ENCODE results near the gene CHRNA7. TPM values are rescaled to one million over a fixed set of nuclear protein-coding genes. Genes with fewer than 3 reads are reported as not detected.
"Not testable (repeated sequence)": the region's sequence is repeated elsewhere in the genome, so short reads cannot be mapped to it uniquely, and the experiment has no call there.

CHRNA7 gene
- total RNA-seq, 6 experiments from 2014 or later = not detected

DNA sequence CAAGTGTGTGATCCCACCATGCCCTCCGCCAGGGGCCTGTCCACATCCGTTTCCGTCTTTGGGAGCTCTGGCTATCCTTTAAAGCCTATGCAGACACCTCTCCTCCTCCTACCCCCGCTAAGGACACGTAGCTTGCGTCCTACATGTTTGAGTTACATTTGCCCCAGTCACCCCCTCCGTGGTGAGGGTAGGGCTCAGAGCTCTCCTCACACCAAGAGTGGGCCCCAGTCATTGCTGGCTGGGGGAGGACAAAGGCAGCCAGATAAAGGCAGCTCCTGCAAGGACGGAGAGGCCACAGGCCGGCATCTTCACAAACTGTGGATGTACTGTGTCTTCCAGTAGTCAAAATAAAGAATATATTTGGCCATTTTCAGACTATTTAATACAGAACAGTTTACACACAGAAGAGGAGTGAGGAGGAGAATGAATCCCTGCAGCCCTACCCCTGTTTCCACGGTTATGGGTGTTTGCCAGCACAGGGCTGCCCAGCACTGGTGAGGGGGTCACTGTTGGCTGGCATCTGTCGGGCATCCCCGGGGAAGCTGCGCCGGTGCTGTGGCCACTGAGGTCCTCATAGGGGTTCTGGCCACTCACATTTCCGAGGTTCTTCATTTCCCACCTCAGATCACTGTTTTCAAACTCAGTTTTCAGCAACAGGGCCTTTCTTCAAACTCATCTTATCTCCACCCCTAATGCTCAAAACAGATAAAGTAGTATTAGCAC lies 118.7 kb downstream of the CHRNA7 start:
- no peak overlapping the region for H3K27ac Mint-ChIP-seq
- no peaks in the 10 kb centered on the region for H3K4me1 Mint-ChIP-seq (ENCODE audit: low read depth)
- H3K36me3 Mint-ChIP-seq (ENCODE audit: low read depth) = no peaks in the 10 kb centered on the region
- H3K4me3 Mint-ChIP-seq = no peak overlapping the region
- TF ChIP-seq, protein P1, sequence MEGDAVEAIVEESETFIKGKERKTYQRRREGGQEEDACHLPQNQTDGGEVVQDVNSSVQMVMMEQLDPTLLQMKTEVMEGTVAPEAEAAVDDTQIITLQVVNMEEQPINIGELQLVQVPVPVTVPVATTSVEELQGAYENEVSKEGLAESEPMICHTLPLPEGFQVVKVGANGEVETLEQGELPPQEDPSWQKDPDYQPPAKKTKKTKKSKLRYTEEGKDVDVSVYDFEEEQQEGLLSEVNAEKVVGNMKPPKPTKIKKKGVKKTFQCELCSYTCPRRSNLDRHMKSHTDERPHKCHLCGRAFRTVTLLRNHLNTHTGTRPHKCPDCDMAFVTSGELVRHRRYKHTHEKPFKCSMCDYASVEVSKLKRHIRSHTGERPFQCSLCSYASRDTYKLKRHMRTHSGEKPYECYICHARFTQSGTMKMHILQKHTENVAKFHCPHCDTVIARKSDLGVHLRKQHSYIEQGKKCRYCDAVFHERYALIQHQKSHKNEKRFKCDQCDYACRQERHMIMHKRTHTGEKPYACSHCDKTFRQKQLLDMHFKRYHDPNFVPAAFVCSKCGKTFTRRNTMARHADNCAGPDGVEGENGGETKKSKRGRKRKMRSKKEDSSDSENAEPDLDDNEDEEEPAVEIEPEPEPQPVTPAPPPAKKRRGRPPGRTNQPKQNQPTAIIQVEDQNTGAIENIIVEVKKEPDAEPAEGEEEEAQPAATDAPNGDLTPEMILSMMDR (IDR thresholded peaks at IDR 0.05) = no peak
- no peak for DNase-seq
- H3K27me3 Mint-ChIP-seq (ENCODE audit: insufficient read depth) = no peaks in the 10 kb centered on the region
- peaks cover 46% of the 10 kb centered on the region for H3K9me3 Mint-ChIP-seq

GRCh38 chr15:32152574-32152973 lies 122.3 kb downstream of the CHRNA7 start:
- Mint-ChIP-seq H3K9me3 (peaks cover 32% of the 10 kb centered on the region), H3K36me3 (ENCODE audit: low read depth) (no peaks in the 10 kb centered on the region), H3K27me3 (ENCODE audit: insufficient read depth) (no peaks in the 10 kb centered on the region; the same call in 1 of the 2 replicates), H3K4me1 (ENCODE audit: low read depth) (no peaks in the 10 kb centered on the region), H3K4me3 (no peak overlapping the region), H3K27ac (no peak overlapping the region)
- DNase-seq = no peak
- TF ChIP-seq, protein P1 (IDR thresholded peaks at IDR 0.05) = no peak

DNA sequence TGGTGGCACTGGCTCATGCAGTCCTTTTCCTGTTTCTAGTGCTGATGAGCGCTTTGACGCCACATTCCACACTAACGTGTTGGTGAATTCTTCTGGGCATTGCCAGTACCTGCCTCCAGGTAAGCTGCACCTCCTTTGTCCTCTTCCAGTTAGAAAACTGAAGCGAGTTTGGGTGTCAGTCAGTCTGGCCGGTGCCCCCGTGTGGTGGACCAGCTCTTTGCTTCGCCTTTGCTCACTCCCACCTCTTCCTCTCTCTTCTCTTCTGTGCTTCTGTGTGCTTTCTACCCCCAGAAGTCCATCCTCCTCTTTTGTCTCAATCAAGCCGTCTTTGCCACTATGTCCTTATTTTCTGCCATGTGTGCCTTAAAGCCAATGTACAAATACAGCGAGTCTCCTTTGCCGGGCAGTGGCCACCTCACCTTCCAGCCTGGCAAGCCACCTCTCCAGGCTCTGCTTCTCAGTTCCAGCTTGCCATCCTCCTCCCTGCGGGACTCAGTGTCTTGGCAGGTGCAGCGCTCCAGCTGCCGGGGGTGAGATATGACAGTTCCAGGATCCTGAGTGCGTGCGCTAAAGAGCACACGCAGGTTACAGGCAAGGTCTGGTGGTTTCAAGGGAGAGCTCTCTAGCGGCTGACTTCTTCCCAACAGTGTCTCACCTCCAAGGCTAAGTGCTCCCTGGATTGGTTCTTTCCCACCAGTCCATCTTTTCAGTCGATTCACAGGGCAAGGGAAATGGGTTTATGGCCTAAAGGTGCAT lies 123.7 kb downstream of the CHRNA7 start:
- DNase-seq; H3K4me1 Mint-ChIP-seq (ENCODE audit: low read depth); H3K27ac Mint-ChIP-seq; H3K36me3 Mint-ChIP-seq (ENCODE audit: low read depth); H3K4me3 Mint-ChIP-seq; H3K27me3 Mint-ChIP-seq (ENCODE audit: insufficient read depth): not testable (repeated sequence)
- H3K9me3 Mint-ChIP-seq = peaks cover 22% of the 10 kb centered on the region

GRCh38 chr15:32162143-32162542 lies 131.8 kb downstream of the CHRNA7 start:
- not testable (repeated sequence) for H3K36me3 Mint-ChIP-seq (ENCODE audit: low read depth); H3K27me3 Mint-ChIP-seq (ENCODE audit: insufficient read depth); H3K9me3 Mint-ChIP-seq; H3K27ac Mint-ChIP-seq; H3K4me3 Mint-ChIP-seq; DNase-seq; H3K4me1 Mint-ChIP-seq (ENCODE audit: low read depth)

GRCh38 chr15:32164065-32164464 lies 133.8 kb downstream of the CHRNA7 start:
- DNase-seq; H3K36me3 Mint-ChIP-seq (ENCODE audit: low read depth); H3K27me3 Mint-ChIP-seq (ENCODE audit: insufficient read depth); H3K4me3 Mint-ChIP-seq; H3K27ac Mint-ChIP-seq; H3K4me1 Mint-ChIP-seq (ENCODE audit: low read depth); H3K9me3 Mint-ChIP-seq: not testable (repeated sequence)

DNA sequence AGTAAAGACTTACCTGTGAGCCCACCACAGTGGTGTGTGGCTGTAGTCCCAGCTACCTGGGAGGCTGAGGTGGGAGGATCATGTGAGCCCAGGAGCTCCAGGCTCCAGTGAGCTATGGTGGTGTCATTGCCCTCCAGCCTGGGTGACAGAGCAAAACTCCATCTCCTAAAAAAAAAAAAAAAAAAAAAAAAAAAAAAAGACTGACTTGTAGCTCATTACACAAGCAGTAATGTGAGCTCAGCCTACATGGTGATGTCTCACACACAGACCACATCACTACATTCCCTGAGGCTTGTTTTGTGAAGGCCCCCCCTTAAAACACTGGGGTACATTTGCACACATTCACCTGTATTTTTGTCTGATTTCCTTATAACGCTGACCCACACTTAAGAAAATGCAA lies 134.4 kb downstream of the CHRNA7 start:
- H3K4me1 Mint-ChIP-seq (ENCODE audit: low read depth); H3K4me3 Mint-ChIP-seq; H3K9me3 Mint-ChIP-seq; H3K27ac Mint-ChIP-seq; H3K36me3 Mint-ChIP-seq (ENCODE audit: low read depth); DNase-seq; H3K27me3 Mint-ChIP-seq (ENCODE audit: insufficient read depth): not testable (repeated sequence)

DNA sequence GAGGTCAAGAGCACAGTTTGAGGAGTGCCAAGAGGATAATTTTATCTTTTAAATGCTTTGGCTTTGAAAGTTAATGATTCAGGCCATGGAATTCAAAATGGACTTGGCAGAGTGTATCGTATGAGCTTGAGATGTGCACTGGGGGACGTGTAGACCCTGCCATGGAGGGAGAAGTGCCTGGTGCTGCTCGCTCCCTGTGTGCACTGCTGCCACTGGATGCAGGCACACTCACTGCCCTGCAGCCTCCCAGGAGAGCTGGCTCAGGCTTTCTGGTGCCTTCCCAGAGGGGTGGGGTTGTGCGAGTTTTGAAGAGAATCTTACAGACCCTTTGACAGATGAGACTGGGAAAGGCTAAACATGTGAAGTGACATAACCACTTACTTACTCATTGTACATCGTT lies 135.5 kb downstream of the CHRNA7 start:
- not testable (repeated sequence) for DNase-seq; H3K27me3 Mint-ChIP-seq (ENCODE audit: insufficient read depth); H3K36me3 Mint-ChIP-seq (ENCODE audit: low read depth); H3K27ac Mint-ChIP-seq; H3K9me3 Mint-ChIP-seq; H3K4me1 Mint-ChIP-seq (ENCODE audit: low read depth); H3K4me3 Mint-ChIP-seq

- H3K4me3 Mint-ChIP-seq; H3K36me3 Mint-ChIP-seq (ENCODE audit: low read depth); H3K4me1 Mint-ChIP-seq (ENCODE audit: low read depth); H3K27ac Mint-ChIP-seq; DNase-seq; H3K9me3 Mint-ChIP-seq; H3K27me3 Mint-ChIP-seq (ENCODE audit: insufficient read depth): not testable (repeated sequence)
Measured at GRCh38 chr15:32166270-32166669, 136.0 kb downstream of the CHRNA7 start.

DNA sequence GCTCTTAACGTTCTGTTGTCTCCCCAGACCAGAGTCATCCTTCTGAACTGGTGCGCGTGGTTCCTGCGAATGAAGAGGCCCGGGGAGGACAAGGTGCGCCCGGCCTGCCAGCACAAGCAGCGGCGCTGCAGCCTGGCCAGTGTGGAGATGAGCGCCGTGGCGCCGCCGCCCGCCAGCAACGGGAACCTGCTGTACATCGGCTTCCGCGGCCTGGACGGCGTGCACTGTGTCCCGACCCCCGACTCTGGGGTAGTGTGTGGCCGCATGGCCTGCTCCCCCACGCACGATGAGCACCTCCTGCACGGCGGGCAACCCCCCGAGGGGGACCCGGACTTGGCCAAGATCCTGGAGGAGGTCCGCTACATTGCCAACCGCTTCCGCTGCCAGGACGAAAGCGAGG lies 137.6 kb downstream of the CHRNA7 start:
- H3K4me3 Mint-ChIP-seq; H3K36me3 Mint-ChIP-seq (ENCODE audit: low read depth); H3K27ac Mint-ChIP-seq; H3K4me1 Mint-ChIP-seq (ENCODE audit: low read depth); DNase-seq; H3K9me3 Mint-ChIP-seq; H3K27me3 Mint-ChIP-seq (ENCODE audit: insufficient read depth): not testable (repeated sequence)

GRCh38 chr15:32180579-32180978 lies 150.3 kb downstream of the CHRNA7 start:
- H3K36me3 Mint-ChIP-seq (ENCODE audit: low read depth); H3K9me3 Mint-ChIP-seq; H3K27ac Mint-ChIP-seq; H3K4me3 Mint-ChIP-seq; H3K27me3 Mint-ChIP-seq (ENCODE audit: insufficient read depth); DNase-seq; H3K4me1 Mint-ChIP-seq (ENCODE audit: low read depth): not testable (repeated sequence)

DNA sequence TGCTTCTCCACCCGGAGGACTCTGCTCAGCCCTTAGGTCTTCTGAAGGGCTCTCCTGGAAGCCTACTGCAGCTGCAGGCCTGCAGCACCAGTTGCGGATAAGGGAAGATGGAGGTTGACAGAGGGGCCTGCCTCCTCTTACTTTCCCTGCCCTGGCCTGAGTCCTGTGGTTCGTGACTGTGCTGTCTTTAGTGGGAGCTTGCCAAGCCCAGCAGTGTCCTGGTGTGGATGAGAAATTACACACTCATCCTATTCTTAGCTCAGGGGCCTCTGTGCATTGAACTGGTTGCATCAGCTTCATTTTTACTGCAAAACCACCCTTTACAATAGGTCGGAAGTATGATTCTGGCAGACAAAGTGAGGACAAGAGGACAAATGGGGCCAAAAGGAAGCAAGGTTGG lies 163.5 kb downstream of the CHRNA7 start:
- H3K9me3 Mint-ChIP-seq; H3K36me3 Mint-ChIP-seq (ENCODE audit: low read depth); H3K27me3 Mint-ChIP-seq (ENCODE audit: insufficient read depth); DNase-seq; H3K27ac Mint-ChIP-seq; H3K4me1 Mint-ChIP-seq (ENCODE audit: low read depth); H3K4me3 Mint-ChIP-seq: not testable (repeated sequence)

DNA sequence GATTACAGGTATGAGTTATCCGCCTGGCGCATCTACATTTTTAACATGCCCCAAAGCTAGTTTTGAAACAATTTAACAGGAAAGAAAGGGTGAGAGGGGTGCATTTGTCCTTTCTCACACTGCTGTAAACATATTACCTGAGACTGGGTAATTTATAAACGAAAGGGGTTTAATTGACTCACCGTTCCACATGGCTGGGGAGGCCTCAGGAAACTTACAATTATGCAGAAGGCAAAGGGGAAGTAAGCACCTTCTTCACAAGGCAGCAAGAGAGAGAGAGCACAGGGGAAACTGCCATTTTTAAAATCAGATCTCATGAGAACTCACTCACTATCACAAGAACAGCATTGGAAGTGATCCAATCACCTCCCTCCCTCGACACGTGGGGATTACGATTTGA lies 165.9 kb downstream of the CHRNA7 start:
- H3K9me3 Mint-ChIP-seq; H3K36me3 Mint-ChIP-seq (ENCODE audit: low read depth); DNase-seq; H3K27ac Mint-ChIP-seq; H3K4me3 Mint-ChIP-seq; H3K4me1 Mint-ChIP-seq (ENCODE audit: low read depth); H3K27me3 Mint-ChIP-seq (ENCODE audit: insufficient read depth): not testable (repeated sequence)
